Activated T-cell treated with anti-CD3 and anti-CD28 coated beads, Interleukin-2, amount 50 U/mL, for 1 hour (primary cell): ENCODE data around the gene PCDHGB7.
"Not testable (repeated sequence)": the region's sequence is repeated elsewhere in the genome, so short reads cannot be mapped to it uniquely, and the experiment has no call there.

Experiments used
- DNase-seq: peaks from one replicate; pipeline ENCODE4 v3.0.0-alpha.2; 2020

PCDHGB7 gene

DNA sequence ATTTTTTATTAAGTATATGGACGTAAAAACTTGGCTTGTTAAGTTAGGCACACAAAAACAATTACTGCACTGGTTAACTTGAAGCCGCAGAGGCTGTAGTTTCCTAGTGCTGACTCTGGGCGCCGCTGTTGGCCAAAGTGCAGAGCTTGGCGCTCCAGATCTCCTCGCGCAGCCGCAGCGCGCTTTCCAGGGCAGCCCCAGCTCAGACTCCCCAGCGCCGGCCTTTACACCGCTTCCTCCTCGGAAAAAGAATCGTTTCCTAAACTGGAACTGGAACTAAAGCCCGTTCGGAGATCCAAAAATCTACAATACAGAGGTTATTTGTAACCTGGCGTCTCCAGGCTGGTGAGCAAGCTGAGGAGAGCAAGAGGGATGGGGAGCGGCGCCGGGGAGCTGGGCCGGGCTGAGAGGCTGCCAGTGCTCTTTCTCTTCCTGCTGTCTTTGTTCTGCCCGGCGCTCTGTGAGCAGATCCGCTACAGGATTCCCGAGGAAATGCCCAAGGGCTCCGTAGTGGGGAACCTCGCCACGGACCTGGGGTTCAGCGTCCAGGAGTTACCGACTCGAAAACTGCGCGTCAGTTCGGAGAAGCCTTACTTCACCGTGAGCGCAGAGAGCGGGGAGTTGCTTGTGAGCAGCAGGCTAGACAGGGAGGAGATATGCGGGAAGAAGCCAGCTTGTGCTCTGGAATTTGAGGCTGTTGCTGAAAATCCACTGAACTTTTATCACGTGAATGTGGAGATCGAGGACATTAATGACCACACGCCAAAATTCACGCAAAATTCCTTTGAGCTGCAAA lies 19.5 kb upstream of the PCDHGB7 start, which contains the start of gene PCDHGB5:
TSS of gene PCDHGB5 (plus strand) at position 192 of the 796 bp plus-strand sequence. CDS start at position 373, 181 bp downstream.
- peak; percentile 42 for DNase-seq

DNA sequence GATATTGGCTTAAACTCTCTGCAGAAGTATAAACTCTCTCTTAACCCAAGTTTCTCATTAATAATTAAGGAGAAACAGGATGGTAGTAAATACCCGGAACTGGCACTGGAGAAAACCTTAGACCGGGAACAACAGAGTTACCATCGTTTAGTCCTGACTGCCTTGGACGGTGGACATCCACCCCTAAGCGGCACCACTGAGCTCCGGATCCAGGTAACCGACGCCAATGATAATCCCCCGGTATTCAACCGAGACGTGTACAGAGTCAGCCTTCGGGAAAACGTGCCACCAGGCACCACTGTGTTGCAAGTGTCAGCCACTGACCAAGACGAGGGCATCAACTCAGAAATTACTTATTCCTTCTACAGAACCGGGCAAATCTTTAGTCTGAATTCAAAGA lies 18.9 kb upstream of the PCDHGB7 start:
- DNase-seq, result no peak

DNA sequence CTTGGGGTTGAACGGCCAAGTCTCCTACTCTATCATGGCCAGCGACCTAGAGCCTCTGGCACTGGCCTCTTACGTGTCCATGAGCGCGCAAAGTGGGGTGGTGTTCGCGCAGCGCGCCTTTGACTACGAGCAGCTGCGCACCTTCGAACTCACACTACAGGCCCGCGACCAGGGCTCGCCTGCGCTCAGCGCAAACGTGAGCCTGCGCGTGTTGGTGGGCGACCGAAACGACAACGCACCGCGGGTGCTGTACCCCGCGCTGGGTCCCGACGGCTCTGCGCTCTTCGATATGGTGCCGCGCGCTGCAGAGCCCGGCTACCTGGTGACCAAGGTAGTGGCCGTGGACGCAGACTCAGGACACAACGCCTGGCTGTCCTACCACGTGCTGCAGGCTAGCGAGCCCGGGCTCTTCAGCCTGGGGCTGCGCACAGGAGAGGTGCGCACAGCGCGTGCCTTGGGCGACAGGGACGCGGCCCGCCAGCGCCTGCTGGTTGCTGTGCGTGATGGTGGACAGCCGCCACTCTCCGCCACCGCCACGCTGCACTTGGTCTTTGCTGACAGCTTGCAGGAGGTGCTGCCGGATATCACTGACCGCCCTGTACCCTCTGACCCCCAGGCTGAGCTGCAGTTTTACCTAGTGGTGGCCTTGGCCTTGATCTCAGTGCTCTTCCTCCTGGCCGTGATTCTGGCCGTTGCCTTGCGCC lies 17.8 kb upstream of the PCDHGB7 start:
- DNase-seq, result no peak

DNA sequence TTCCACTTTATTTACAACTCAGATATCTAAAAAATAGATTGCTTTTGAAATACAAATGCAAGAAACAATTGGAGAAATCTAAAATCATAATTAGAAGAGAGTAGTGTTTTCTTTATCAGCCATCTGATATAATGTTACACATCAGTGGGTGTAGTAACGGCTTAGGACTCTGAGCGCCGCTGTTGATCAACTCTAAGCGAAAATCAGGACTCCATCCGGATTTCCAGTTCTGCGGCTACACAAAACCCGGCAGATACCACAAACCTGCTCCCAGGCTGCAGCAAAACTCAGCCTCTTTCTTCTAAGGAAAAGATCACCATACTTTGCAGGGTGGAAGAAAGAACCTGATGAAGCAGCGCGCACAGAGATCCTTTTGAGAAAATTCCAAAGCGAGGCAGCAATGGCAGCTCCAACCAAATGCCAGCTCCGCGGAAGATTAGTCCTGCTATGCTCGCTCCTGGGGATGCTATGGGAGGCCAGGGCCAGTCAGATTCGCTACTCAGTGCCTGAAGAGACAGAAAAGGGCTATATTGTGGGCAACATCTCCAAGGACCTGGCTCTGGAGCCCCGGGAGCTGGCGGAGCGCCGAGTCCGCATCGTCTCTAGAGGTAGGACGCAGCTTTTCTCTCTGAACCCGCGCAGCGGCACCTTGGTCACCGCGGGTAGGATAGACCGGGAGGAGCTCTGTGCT lies 14.8 kb upstream of the PCDHGB7 start, which contains the start of gene PCDHGA9:
TSS of gene PCDHGA9 (plus strand) at position 226 of the 691 bp plus-strand sequence. CDS start at position 401, 175 bp downstream.
- no peak for DNase-seq

DNA sequence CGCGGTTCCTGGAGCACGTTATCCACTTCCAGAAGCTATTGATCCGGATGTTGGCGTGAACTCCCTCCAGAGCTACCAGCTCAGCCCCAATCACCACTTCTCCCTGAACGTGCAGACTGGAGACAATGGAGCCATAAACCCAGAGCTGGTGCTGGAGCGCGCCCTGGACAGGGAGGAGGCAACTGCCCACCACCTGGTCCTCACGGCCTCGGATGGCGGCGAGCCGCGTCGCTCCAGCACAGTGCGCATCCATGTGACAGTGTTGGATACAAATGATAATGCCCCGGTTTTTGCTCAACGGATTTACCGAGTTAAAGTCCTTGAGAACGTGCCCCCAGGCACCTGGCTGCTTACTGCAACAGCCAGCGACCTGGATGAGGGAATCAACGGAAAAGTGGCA lies 14.1 kb upstream of the PCDHGB7 start:
- no peak for DNase-seq

DNA sequence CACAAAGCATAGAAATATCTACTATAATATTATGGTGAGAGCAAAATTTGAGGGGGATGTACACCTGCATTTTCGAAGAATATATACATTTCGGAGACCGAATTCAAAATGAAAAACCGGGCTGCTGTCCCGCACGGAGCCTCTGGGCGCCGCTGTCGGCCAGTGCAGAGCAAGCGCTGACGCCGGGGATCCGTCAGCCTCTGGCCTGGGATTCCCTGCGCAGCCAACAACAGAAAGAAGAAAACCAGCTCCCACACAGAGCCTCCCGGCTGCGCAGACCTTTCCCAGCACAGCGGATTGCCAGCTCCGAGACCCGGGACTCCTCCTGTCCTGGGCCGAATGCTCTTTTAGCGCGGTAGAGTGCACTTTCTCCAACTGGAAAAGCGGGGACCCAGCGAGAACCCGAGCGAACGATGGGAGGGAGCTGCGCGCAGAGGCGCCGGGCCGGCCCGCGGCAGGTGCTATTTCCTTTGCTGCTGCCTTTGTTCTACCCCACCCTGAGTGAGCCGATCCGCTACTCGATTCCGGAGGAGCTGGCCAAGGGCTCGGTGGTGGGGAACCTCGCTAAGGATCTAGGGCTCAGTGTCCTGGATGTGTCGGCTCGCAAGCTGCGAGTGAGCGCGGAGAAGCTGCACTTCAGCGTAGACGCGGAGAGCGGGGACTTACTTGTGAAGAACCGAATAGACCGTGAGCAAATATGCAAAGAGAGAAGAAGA lies 9.5 kb upstream of the PCDHGB7 start, which contains the start of gene PCDHGB6:
TSS of gene PCDHGB6 (plus strand) at position 232 of the 716 bp plus-strand sequence. CDS start at position 414, 182 bp downstream.
- DNase-seq, result peak; percentile 36

DNA sequence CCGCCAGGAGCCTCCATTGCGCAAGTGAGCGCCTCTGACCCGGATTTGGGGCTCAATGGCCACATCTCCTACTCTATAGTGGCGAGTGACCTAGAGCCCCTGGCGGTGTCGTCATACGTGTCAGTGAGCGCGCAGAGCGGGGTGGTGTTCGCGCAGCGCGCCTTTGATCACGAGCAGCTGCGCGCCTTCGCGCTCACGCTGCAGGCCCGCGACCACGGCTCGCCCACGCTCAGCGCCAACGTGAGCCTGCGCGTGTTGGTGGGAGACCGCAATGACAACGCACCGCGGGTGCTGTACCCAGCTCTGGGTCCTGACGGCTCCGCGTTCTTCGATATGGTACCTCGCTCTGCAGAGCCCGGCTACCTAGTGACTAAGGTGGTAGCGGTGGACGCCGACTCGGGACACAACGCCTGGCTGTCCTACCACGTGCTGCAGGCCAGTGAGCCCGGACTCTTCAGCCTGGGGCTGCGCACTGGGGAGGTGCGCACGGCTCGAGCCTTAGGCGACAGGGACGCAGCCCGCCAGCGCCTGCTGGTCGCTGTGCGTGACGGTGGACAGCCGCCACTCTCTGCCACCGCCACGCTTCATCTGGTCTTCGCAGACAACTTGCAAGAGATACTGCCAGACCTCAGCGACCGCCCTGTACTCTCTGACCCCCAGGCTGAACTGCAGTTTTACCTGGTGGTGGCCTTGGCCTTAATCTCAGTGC lies 7.7 kb upstream of the PCDHGB7 start:
- DNase-seq, result no peak

DNA sequence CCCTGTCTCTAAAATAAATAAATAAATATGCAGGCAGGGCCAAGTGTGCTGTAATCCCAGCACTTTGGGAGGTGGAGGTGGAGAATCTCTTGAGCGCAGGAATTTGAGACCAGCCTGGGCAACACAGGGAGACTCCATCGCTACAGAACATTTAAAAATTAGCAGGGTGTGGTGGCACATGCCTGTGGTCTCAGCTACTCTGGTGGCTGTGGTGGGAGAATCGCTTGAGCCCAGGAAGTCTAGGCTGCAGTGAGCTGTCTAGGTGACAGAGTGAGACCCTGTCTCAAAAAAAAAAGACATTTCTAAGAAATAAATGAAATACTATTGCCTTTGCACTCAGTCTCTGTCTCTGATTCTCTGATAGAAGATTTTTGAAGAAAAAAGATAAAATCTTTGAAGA lies 5.9 kb upstream of the PCDHGB7 start:
- DNase-seq, result no peak

DNA sequence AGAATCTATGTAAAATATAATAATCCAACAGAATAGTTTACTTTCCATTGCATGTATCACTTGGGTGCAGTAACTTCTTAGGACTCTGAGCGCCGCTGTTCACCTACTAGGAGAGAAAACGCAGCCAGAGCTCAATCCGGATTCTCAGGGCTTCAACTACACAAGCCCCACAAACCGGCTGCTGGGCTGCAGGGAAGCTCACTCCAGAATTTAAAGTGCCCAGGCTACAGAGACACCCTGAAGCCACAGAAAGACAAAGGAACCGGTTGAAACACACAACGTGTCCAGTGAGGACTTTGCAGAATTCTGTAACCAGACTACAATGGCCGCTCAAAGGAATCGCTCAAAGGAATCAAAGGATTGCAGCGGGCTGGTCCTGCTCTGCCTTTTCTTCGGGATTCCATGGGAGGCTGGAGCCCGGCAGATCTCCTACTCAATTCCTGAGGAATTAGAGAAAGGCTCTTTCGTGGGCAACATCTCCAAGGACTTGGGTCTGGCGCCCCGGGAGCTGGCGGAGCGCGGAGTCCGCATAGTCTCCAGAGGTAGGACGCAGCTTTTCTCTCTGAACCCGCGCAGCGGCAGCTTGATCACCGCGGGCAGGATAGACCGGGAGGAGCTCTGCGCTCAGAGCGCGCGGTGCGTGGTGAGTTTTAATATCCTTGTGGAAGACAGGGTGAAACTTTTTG lies 4.5 kb upstream of the PCDHGB7 start, which contains the start of gene PCDHGA10:
TSS of gene PCDHGA10 (plus strand) at position 134 of the 686 bp plus-strand sequence. CDS start at position 323, 189 bp downstream.
- peak; percentile 55 for DNase-seq

DNA sequence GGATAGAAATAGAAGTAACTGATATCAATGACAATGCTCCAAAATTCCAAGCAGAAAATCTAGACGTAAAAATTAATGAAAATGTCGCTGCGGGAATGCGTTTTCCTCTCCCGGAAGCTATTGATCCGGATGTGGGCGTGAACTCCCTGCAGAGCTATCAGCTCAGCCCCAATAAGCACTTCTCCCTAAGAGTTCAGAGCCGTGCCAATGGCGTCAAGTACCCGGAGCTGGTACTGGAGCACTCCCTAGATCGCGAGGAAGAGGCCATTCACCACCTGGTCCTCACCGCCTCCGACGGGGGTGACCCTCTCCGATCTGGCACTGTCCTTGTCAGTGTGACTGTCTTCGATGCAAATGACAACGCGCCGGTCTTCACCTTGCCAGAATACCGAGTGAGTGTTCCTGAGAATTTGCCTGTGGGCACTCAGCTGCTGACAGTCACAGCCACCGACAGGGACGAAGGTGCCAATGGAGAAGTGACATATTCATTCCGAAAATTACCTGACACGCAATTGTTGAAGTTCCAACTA lies 3.9 kb upstream of the PCDHGB7 start:
- DNase-seq, result no peak

DNA sequence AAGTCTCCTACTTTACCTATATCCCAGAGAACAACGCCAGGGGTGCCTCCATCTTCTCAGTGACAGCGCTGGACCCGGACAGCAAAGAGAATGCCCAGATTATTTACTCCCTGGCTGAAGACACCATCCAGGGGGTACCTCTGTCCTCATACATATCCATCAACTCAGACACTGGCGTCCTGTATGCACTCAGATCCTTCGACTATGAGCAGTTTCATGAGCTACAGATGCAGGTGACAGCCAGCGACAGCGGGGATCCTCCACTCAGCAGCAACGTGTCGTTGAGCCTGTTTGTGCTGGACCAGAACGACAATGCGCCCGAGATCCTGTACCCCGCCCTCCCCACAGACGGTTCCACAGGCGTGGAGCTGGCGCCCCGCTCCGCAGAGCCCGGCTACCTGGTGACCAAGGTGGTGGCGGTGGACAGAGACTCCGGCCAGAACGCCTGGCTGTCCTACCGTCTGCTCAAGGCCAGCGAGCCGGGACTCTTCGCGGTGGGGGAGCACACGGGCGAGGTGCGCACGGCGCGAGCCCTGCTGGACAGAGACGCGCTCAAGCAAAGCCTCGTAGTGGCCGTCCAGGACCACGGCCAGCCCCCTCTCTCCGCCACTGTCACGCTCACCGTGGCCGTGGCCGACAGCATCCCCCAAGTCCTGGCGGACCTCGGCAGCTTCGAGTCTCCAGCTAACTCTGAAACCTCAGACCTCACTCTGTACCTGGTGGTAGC lies 2.8 kb upstream of the PCDHGB7 start:
- not testable (repeated sequence) for DNase-seq

DNA sequence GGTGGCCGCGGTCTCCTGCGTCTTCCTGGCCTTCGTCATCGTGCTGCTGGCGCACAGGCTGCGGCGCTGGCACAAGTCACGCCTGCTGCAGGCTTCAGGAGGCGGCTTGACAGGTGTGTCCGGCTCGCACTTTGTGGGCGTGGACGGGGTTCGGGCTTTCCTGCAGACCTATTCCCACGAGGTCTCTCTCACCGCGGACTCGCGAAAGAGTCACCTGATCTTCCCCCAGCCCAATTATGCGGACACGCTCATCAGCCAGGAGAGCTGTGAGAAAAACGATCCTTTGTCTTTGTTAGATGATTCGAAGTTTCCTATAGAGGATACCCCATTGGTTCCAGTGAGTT lies 2.2 kb upstream of the PCDHGB7 start:
- DNase-seq, result not testable (repeated sequence)

DNA sequence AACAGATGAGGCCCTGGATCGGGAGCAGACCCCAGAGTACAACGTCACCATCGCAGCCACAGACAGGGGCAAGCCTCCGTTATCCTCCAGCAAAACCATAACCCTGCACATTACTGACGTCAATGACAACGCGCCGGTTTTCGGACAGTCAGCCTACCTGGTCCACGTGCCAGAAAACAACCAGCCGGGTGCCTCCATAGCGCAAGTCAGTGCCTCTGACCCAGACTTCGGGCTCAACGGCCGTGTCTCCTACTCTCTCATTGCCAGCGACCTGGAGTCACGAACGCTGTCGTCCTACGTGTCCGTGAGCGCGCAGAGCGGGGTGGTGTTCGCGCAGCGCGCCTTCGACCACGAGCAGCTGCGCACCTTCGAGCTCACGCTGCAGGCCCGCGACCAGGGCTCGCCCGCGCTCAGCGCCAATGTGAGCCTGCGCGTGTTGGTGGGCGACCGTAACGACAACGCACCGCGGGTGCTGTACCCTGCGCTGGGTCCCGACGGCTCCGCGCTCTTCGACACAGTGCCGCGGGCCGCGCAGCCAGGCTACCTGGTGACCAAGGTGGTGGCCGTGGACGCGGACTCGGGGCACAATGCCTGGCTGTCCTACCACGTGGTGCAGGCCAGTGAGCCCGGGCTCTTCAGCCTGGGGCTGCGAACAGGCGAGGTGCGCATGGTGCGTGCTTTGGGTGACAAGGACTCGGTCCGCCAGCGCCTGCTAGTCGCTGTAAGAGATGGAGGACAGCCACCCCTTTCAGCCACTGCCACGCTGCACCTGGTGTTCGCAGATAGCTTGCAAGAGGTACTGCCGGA lies 1.8 kb downstream of the PCDHGB7 start:
- no peak for DNase-seq

DNA sequence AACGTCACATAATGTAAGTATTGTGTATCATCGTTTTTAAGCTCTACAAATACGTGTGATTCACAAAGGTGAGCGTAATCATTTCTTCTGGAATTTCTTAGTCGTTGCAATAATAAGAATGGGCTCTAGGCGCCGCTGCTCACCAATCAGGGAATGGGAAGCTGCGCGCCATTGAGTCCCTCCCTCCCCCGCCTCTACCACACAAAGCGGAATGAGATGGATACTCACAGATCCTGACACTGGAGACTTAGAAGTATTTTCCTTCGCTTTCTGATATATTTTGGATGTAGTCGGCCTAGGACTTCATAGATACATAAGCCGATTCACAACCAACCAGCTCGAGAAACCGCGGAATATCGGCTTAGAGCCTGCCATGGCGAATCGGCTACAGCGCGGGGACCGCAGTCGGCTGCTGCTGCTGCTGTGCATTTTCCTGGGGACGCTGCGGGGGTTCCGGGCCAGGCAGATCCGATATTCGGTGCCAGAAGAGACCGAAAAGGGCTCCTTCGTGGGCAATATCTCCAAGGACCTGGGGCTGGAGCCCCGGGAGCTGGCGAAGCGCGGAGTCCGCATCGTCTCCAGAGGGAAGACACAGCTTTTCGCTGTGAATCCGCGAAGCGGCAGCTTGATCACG lies 3.5 kb downstream of the PCDHGB7 start, which contains the start of gene PCDHGA11:
TSS of gene PCDHGA11 (plus strand) at position 197 of the 634 bp plus-strand sequence. CDS start at position 374, 177 bp downstream.
- no peak for DNase-seq

DNA sequence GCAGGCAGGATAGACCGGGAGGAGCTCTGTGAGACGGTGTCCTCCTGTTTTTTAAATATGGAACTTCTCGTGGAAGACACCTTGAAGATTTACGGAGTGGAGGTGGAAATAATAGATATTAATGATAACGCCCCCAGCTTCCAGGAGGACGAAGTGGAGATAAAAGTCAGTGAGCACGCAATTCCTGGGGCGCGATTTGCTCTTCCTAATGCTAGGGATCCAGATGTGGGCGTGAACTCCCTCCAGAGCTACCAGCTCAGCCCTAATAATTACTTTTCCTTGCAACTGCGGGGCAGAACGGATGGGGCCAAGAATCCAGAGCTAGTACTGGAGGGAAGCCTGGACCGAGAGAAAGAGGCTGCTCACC lies 4.0 kb downstream of the PCDHGB7 start:
- DNase-seq, result no peak

DNA sequence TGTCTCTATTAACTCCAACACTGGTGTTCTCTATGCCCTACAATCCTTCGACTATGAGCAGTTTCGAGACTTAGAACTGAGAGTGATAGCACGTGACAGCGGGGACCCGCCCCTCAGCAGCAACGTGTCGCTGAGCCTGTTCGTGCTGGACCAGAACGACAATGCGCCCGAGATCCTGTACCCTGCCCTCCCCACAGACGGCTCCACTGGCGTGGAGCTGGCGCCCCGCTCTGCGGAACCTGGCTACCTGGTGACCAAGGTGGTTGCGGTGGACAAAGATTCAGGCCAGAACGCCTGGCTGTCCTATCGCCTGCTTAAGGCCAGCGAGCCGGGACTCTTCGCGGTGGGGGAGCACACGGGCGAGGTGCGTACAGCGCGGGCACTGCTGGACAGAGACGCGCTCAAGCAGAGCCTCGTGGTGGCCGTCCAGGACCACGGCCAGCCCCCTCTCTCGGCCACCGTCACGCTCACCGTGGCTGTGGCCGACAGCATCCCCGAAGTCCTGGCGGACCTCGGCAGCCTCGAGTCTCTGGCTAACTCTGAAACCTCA lies 5.3 kb downstream of the PCDHGB7 start:
- DNase-seq, result no peak

DNA sequence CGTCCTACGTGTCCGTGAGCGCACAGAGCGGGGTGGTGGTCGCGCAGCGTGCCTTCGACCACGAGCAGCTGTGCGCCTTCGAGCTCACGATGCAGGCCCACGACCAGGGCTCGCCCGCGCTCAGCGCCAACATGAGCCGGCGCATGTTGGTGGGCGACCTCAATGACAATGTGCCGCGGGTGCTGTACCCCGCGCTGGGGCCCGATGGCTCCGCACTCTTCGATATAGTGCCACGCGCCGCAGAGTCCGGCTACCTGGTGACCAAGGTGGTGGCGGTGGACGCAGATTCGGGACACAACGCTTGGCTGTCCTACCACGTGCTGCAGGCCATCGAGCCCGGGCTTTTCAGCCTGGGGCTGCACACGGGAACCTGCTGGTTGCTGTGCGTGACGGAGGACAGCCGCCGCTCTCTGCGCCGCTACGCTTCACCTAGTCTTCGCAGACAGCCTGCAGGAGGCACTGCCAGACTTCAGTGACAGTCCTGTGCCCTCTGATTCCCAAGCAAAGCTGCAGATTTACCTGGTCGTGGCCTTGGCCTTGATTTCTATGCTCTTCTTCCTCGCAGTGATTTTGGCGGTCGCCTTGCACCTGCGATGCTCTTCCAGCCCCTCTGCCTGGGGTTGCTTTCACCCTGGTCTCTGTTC lies 10.4 kb downstream of the PCDHGB7 start:
- no peak for DNase-seq
